Stimulated activated naive CD4-positive, alpha-beta T cell treated with Interleukin-2 at 50 U/mL for 16 hours (primary cell): ENCODE measurements around the gene AKR1C3.

Experiments used
- DNase-seq: peaks from one replicate; lab custom pipeline; 2025; lab: John Stamatoyannopoulos, UW

Gene AKR1C3

DNA sequence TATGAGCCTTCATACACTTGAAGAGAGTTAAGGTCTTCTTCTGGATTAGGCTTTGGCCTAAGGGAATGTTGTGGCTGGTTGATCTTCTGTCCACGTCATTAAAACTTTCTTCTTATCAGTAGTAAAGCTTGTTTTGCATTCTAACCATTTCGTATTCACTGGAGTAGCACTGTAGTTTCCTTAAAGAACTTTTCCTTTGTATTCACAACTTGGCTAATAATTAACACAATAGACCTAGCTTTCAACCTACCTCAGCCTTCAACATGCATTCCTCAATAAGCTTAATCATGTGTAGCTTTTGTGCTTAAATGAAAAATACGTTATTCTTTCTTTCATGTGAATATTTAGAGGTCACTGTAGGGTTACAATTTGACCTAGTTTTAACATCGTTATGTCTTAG is 48.0 kb downstream of the AKR1C3 start:
- no peak for DNase-seq

DNA sequence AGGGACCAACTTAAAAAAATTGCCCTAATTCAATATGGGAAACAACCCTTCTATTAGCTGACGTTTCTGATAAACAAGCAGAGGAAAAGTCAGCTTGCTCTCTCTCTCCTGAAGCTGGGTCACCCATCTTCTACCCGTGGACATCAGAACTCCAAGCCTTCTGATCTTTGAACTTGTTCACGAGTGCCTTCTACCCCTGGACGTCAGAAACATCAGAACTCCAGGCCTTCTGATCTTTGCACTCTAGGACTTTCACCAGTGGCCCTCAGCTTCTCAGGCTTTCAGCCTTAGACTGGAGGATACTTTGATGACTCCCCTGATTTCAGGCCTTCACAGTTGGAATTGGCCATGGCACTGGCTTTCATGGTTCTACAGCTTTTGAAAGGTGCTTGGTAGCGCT is 48.9 kb downstream of the AKR1C3 start:
- DNase-seq: no peak

- DNase-seq: no peak
Measured at GRCh38 chr10:5146920-5147254, 52.7 kb downstream of the AKR1C3 start.

DNA sequence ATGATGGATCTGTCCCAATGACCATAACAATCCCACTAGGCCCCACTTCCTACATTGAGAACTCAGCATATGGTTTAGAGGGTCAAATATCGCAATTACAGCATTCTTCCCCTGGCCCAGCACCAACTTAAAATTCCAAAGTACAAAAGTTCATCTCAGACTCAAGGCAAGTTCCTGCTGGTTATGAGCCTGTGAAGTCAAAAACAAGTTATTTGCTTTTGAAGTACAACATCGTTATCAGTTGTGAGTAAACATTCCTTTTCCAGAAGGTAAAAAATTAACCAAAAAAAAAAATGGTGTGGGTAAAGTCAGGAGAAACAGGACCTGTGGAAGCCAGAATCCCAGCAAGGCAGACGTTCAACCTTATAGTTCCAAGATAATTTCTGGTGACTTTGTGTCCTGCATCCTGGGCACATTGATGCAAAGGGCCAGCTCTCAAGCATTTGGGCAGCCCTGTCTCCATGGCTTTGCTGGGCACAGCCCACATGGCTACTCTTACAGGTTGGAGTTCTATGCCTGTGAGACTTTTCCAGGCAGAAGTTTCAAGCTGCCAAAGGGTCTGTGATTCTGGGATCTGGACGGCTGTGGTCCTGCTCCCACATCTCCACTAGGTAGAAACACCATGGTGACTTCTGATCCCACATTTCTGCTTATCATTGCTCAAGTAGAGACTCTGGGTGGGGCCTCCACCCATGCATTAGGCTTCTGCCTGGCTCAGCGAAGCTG is 53.2 kb downstream of the AKR1C3 start:
- no peak for DNase-seq

DNA sequence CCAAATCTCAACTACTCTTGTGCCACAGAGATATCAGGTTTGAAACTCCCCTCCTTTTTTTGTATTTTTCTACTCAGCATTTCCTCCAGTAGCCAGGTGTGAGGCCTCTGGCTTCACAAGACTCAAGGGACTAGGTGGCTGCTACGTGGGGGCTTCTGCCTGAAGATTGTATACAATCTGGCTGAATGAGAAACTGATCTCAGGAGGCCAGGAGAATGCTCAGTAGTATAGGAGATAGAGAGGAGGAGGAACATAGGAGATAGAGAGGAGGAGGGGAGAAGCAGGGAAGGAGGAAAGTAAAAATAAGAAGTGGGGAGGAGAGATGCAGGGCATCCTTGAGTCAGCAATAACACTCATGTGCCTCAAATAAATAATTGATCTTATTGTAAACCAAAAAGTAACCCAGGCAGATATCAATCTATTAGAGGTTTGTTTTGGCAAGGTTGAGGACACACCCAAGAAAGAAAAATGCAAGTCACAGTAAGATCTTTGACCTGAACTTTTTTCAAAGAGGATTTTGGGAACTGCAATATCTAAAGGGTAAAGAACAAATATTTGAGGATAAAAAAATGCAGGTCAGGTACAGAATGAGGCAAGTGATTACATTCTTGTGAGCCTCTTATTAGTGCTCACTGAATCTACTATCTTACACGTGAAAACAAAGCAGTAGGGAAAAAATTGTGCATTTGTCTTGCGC is 53.9 kb downstream of the AKR1C3 start:
- no peak for DNase-seq

- DNase-seq: no peak
Measured at GRCh38 chr10:5148678-5149032, 54.4 kb downstream of the AKR1C3 start.

GRCh38 chr10:5151076-5151475 is 56.9 kb downstream of the AKR1C3 start:
- no peak for DNase-seq

DNA sequence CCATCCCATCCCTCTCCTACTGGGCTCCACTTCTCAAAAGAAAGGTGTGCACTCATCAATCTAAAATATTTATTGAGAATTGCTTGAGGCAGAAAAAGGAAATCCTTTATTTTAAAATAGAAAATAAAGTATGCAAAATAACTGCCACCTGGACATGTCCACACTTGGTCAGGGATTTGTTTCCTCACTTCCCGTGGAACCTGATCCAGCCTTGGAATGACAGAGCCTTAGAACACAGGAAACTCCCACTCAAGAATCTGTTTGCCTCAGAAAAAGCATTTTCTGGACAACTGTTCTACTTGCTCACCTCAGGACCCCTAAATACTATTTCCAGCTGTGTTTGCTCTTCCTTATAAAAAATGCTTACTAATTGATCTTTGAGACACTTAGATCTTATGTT is 61.7 kb downstream of the AKR1C3 start:
- DNase-seq: no peak
